ENCODE data around the gene COPG2.
"Not testable (repeated sequence)": the region's sequence is repeated elsewhere in the genome, so short reads cannot be mapped to it uniquely, and the experiment has no call there.

DNA sequence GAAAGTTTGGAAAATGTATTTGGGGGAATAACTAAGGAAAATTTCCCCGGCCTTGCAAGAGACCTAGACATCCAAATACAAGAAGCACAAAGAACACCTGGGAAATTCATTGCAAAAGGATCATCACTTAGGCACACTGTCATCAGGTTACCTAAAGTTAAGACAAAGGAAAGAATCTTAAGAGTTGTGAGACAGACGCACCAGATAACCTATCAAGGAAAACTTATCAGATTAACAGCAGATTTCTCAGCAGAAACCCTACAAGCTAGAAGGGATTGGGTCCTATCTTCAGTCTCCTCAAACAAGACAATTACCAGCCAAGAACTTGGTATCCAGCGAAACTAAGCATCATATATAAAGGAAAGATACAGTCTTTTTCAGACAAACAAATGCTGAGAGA is 93.4 kb downstream of the COPG2 start:
- not testable (repeated sequence) for TF ChIP-seq EZH2 (IDR thresholded peaks at IDR 0.05); POLR2AphosphoS5 (IDR thresholded peaks at IDR 0.05; ENCODE audit: borderline replicate concordance, low read depth, low read length)
